ENCODE measurements around the gene MPC1L.
"Not testable (repeated sequence)": the region's sequence is repeated elsewhere in the genome, so short reads cannot be mapped to it uniquely, and the experiment has no call there.

The MPC1L gene

DNA sequence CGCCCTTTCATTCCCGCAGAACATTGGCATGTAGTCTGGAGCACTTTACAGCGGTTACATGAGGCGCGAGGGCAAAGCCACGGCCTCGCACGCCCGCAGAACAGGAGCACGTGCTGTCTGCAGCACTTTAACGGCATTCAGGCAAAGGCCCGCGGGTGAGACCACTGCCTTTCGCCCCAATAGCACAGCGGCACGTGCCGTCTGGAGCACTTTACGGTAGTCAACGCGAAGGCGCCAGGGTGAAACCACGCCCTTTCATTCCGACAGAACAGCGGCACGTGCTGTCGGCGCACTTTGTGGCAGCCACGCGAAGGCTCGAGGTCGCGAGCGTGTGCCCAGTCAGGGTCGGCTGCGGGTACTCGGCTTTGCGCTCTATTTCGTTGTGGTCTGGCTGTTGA, at the start of gene MPC1L:
Gene MPC1L (plus strand): TSS at position 290 of the 398 bp plus-strand sequence. CDS start 138 bp downstream, outside the sequence.
- DNase-seq (ENCODE audit: low read depth) = no peak

DNA sequence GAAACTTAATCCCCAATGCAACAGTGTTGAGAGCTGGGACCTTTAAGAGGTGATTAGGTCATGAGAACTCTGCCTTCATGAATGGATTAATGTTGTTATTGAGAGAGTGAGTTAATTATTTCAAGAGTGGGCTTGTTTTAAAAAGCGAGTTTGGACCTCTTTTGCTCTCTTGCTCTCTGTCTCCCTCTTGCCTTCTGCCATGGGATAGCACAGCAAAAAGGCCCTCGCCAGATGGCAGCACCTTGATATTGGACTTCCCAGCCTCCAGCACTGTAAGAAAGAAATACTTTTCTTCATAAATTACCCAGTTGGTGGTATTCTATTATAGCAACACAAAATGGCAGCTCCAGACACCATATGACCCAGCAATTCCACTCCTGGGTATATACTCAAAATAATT, 49.5 kb upstream of the MPC1L start:
- no peak for DNase-seq (ENCODE audit: low read depth)

DNA sequence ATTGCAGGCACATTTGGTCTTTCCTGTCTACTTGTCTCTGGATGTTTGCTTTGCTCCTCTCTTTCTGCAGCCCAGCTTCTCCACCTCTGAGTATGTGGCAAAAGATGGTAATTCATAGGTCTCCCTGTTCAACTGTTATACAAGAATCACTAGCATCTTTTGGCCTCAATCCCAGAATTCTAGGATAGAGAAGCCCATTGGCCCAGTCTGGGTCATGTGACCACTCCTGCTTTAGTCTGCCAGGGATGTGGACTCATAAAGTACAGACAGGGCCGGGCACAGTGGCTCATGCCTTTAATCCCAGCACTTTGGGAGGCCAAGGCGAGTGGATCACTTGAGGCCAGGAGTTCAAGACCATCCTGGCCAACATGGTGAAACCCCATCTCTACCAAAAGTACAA, 47.8 kb upstream of the MPC1L start:
- not testable (repeated sequence) for DNase-seq (ENCODE audit: low read depth)

DNA sequence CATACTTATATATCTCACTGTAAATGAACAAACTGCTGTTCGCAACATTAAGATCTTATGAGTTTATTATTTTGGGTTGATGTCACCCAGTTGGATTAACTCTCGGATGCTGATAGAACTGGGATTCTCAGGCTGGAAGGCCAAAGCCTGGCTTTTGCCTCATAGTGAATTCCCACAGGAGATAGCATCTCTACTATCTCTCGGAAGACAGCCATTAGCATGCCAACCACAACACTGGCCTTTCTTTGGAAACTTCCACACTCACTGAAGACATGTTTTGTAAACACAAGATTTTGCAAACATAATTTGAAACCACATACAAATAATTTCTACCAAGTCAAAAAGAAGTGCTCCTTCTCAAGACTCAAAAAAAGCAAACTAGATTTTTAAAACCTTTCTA, 46.9 kb upstream of the MPC1L start:
- no peak for DNase-seq (ENCODE audit: low read depth)

DNA sequence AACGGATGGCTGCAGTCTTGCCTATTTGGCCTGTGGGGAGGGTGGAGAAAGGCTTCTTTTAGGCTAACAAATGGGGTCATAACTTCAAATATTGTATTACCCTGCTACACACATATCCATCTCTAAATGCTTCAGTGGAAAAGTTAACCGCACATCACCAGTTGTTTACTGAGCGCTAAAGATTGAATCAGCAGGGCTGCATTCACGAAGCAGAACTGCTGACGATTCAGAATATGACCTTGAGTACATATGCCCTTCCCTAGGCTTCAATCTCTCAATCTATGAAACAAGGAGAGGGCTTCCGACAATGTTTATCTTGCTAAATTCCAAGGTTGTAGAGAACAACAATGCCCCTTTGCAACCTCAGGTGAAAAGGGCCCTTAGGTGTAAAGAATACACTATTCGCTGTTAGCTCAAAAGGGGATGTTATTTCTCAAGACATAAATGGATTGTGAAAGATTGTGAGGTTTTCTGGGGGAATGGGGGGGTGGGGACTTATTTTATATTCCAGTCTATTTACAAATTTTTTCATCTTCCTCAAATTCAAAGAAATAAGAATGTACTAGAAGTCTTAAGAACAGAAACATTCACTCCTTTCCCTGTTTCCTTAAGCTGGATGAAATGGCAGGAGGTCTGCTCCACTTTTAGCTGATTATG, 45.1 kb upstream of the MPC1L start:
- no peak for DNase-seq (ENCODE audit: low read depth)

DNA sequence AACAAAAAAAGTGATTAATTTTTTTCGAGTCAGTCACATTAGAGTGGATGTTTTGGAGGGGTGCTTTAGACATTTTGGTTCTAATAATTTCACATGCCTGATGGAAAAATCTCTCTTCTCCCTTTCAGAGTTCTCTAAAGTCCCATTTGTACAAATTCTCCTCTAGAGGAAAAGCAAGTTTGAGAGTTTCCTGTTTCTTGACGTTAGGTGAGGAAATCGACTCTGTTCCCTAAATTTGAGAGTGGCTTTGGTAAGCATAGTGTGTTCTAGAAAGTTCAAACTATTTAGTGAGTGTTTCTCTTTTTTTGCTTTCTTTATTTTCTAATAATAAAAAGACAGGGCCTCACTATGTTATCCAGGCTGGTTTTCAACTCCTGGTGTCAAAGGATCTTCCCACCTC, 44.1 kb upstream of the MPC1L start:
- DNase-seq (ENCODE audit: low read depth) = no peak

DNA sequence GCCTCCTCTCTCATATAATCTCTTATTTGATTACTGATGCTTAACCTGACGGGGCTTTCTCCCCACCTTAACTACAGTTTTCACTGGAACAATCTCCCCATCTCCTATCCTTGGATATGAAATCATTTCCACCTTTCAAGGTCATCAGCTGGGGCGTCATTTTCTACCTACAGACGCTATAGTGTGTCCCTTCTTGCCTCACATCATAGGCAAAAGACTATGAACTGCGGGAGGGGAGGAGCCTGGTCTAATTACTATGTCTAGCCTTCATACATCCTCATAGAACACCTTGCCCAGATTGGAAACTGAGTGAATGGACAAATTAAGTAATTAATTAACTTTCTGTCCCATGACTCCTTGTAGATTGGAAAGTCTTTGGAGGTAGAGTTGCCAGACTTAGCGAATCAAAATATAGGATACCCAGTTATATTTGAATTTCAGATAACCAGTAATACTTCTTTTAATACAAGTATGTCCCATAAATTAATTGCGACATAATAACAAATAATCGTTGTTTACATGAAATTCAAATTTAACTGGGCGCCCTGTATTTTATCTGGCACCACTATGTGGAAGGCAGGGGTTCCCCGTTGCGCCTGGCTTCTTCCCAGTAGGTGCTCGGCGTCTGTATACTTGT, 43.2 kb upstream of the MPC1L start:
- no peak for DNase-seq (ENCODE audit: low read depth)

DNA sequence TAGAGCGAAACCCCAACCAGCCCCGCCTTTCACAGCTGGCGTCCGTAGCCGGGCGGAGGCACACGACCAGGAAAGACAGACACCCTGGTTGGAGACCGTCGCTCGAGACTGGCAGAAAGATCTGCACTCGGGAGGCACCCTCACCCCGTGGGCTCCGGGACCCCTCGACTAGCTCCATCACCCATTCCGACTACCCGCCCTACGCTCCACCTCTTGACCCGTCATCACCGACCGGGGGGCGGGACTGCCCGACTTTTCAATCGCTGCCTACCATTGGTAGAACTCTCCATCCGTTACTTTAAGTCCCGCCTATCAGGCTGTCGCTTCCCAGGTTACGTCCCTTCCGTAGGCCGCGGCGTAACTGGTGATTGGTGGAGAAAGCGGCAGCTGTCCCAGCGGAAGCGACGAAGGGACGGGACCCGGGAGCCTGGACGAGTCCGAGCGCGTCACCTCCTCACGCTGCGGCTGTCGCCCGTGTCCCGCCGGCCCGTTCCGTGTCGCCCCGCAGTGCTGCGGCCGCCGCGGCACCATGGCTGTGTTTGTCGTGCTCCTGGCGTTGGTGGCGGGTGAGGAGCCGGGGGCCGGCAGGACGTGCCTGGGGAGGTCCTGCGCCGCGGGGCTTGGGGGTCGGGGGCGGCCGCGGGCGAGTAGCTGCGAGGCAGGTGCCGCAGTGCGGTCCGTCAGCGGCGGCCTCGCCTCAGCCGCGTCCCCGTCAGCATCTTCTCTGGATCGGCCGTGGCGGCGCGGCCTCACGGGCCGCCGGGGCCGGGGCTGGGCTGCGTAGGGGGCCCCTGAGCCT, 42.5 kb upstream of the MPC1L start, which contains the start of gene ATP6AP2:
Gene ATP6AP2 (plus strand): TSS at position 434 of the 799 bp plus-strand sequence. CDS start 96 bp downstream, at position 530.
- DNase-seq (ENCODE audit: low read depth) = peak; percentile 67

DNA sequence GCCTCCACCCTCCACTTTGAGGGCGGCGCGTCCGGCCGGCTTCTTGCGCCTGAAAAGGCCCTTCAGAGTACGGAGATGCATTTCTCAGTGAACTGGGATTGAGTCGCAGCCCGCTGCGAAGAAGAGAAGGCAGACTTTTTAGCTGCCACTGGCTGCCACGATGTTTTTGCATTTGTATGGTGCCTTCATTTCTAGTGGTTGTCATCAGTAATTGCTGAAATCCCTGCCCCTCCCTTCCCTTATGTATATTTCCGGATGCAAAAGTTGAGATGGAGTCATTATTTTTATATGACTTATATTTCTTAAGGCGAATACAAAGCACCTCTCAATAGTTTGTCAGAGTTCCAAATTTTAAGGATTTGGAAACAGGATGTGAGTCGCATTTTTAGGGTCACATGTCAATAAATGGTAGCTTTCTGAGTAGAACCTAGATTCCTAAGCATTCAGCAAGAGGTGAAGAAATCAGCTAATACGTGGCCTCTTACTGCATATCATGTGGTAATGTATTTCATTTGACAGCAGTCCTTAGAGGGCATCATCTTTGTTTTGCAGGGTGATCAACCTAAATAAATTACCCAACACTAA, 41.8 kb upstream of the MPC1L start:
- no peak for DNase-seq (ENCODE audit: low read depth)

DNA sequence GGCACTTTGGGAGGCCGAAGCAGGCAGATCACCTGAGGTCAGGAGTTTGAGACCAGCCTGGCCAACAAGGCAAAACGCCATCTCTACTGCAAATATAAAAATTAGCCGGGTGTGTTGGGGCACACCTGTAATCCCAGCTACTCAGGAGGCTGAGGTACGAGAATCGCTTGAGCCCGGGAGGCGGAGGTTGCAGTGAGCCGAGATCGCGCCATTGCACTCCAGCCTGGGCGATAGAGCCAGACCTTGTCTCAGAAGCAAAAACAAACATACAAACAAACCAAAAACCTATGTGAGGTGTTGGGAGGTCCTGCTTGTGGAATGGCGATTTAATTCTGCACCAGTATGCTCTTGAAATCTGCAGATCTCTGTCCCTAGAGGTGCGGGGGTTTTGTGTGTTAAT, 41.0 kb upstream of the MPC1L start:
- DNase-seq (ENCODE audit: low read depth) = not testable (repeated sequence)

DNA sequence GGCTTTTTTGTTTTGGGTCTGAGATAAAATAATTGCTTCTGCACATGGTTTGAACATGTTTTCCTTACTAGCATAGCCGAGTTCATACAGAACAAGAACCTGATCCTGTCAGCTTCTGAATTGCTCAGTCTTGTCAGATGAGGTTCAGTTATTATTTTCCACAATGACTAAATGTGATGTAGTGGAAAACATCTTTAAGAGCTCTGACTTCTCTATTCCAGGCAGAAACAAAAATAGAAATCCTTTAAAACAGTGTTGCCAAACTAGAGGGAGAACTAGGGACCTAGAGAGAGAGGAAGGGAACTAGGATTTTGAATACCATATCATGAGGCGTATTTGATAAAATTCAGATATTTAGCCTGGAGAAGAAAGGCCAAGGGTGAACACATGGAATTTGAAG, 40.4 kb upstream of the MPC1L start:
- DNase-seq (ENCODE audit: low read depth) = no peak

DNA sequence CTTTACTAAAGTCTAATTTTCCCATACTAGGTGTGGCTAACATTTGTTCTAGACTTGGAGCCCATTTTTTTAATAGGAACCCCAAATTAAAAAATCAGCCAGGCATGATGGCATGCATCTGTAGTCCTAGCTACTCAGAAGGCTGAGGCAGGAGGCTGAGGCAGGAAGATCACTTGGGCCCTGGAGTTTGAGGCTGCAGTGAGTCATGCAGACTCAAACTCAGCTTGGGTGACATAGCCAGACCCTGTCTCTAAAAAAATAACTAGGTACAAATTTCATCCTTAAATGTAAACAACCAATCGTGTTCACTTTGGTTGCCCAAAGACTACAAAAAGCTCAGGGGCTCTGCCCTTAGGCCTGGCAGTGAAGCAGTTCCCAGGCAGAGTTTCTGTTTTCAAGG, 35.6 kb upstream of the MPC1L start:
- not testable (repeated sequence) for DNase-seq (ENCODE audit: low read depth)

DNA sequence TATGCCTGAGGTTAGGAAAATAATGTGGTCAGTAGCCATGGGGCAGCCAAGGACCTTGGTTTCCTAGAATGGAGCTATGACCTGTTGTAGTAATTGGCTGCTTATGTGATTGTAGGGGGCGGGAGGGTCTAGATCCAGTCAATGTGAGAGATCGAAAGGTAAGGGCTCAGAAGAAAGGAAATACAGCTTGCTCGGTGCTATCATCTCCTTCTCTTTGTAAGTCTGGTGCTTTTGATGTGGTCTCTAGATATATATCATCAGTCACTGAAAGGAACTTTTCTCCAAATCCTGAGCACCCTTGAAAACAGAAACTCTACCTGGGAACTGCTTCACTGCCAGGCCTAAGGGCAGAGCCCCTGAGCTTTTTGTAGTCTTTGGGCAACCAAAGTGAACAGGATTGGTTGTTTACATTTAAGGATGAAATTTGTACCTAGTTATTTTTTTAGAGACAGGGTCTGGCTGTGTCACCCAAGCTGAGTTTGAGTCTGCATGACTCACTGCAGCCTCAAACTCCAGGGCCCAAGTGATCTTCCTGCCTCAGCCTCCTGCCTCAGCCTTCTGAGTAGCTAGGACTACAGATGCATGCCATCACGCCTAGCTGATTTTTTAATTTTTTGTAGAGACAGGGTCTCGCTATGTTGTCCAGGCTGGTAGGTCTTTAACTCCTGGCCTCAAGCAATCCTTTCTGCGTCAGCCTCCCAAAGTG, 33.5 kb upstream of the MPC1L start:
- DNase-seq (ENCODE audit: low read depth) = not testable (repeated sequence)

DNA sequence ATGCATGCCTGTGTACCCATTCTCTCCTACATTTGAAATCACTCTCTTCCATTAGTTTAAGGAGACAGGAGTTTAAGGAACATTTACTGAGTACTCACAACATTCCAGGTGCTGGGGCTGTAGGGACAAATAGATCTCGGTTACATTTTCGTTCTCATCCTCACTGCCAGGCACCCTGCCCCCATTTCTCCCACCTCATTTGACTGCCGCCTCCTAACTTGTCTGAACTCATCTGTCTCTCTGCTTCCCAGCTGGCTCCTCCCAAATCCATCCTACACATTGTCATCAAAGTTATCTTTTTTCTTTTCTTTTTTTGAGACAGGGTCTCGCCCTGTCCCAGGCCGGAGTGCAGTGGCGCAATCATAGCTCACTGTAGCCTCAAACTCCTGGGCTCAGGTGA, 19.8 kb upstream of the MPC1L start:
- DNase-seq (ENCODE audit: low read depth) = no peak

DNA sequence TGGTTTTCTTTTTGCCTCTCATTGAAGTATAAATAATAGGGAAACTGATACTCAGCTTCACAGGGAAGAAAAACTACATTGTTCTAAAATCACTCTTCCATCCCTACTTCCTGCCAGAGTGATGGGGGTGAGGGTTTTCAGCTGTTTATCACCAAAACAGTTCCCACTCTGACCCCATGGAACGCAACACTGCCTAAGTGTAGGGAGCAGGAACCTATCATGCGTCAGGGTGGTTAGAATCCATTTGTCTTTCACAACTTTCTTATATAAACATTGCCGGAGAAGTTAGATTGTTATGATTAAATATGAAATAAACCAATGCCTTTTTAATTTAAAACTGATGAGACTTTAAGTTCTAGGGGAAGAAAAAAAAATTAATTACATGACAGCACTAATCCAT, 15.8 kb upstream of the MPC1L start:
- no peak for DNase-seq (ENCODE audit: low read depth)

DNA sequence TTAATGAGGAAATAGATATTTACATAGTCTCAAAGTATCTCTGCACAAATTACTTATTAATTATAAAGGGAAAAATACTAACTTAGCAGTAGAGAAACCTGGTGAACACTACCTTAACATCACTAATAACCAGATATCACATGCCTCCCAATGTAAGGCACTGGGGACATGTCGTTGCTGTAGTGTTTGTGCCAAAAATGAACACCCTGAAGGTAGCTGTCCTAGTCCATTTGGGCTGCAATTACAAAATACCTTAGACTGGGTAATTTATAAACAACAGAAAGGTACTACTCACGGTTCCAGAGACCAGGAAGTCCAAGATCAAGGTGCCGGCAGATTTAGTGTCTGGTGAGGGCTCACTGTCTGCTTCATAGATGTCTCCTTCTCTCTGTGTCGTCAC, 10.7 kb upstream of the MPC1L start:
- DNase-seq (ENCODE audit: low read depth) = no peak

DNA sequence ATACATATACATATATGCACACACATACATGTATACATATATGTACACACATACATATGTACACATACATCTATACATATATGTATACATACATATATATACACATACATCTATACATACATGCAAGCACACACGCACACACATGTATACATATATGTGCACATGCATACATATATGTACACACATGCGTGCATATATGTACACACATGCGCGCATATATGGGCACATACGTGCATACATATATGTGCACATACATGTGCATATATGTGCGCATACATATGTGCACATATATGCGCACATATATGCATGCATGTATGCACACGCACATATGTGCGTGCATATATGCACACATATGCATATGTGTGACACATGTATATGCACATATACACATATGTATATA, 7.3 kb upstream of the MPC1L start:
- DNase-seq (ENCODE audit: low read depth) = no peak

DNA sequence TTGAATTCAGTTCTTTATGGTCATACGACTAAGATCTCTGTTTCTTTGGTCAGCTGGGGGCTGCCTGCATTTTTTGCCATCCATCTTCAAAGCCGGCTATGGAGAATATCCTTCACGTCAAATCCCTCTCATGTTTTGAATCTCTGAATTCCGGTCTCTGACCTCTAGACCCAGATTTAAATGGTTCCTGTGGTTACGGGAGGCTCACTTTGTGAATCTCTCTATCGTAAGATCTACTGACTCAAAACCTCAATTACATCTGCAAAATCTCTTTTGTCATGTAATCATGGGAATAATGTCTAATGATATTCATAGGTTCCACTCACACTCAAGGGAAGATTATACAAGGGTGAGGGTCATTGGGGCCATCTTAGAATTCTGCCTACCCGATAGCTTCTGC, 5.7 kb upstream of the MPC1L start:
- DNase-seq (ENCODE audit: low read depth) = no peak

DNA sequence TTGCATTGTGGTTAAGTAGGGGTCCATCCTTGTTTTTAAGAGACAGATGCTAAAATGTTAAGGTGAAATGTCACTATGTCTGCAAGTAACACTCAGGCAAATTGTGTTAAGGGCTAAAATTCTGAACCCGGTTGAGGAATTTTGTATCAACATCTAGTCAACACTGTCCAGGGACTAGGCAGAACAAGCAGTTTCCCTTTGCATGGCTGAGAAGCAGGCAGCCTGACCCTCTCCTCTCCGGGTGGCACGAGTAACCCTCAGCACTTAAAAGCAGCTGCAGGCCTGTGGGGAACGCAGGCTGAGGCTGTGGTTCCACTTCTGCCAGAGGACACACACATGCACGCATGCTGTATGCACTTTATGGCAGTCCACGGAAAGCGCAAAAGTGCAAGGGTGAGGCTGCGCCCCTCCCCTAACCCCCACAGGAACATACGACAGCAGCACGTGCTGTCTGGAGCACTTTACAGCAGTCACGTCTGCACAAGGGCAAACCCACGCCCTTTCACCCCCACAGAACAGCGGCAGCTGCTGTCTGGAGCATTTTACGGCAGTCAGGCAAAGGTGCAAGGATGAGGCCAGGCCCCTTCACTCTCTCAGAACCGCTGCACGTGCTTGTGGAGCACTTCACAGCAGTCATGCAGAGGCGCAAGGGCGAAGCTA, 619 bp upstream of the MPC1L start:
- no peak for DNase-seq (ENCODE audit: low read depth)

DNA sequence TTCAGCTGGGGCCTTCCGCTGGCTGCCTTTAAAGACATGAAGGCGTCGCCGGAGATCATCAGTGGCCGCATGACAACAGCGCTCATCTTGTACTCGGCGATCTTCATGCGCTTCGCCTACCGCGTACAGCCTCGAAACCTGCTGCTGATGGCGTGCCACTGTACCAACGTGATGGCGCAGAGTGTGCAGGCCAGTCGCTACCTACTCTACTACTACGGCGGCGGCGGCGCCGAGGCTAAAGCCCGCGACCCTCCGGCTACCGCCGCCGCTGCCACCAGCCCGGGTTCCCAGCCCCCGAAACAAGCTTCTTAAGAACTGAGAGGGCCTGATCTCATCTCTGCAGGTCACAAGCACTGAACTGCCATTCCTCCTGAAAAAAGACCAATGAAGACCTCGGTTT, 437 bp downstream of the MPC1L start:
- DNase-seq (ENCODE audit: low read depth) = no peak

DNA sequence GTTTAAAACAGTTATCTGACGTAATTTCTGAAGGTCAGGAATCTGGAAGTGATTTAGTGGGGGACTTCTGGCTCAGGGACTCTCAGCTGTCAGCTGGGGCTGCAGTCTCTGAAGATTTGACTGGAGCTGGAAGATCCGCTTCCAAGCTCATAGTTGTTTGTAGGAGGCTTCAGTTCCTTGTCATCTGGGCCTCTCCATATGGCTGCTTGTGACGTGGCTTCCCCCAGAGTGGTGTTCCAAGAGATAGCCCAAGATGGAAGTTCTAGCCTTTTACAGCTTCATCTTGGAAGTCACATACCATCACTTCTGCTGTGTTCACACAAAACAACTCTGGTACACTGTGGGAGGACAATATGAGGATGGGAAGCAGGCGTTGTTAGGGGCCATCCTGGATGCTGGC, 2.1 kb downstream of the MPC1L start:
- no peak for DNase-seq (ENCODE audit: low read depth)

DNA sequence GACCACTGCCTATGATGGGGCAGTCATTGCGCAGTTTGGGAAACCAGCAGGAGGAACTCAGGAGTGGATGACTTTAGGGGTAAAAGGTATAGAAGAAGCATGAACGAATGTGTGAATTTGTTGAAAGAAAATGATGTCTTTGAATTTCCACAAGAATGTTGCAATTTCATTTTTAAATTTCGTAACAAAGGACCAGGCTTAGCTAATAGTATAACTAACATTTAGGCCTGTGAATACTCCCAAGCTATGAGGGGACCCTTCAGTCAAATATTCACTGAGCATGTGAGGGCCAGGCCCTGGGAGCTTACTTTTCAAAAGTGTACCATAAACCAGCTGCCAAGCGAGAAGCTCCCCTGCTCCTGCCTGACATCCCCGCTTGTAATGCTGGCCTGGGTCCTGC, 5.3 kb downstream of the MPC1L start:
- no peak for DNase-seq (ENCODE audit: low read depth)

All from stimulated activated CD8-positive, alpha-beta memory T cell treated with anti-CD3 and anti-CD28 coated beads, Interleukin-7, amount 100 ng/mL, for 24 hours (primary cell).